Keratinocyte (primary cell): ENCODE results near the gene S100PBP. TPM values are rescaled to one million over a fixed set of nuclear protein-coding genes. Genes with fewer than 3 reads are reported as not detected.

Experiments
- DNase-seq: peaks from one replicate; pipeline ENCODE4 v3.0.0-alpha.2; 2011; ENCODE audit warnings: low read depth, missing footprints, low spot score
- FAIRE-seq: peaks from 2 replicates; lab custom pipeline; 2011; peaks lifted over from hg19 to GRCh38; lab: Jason Lieb, UNC
- H2AFZ ChIP-seq: 2 replicates; pipeline ENCODE4 v1.6.0; 2012; ENCODE audit warnings: low read length, control low read depth, inconsistent platforms; ENCODE audit not compliant: control insufficient read depth
- H3K27ac ChIP-seq: 2 replicates; pipeline ENCODE4 v1.5.1; 2011; ENCODE audit warnings: low read length; ENCODE audit not compliant: control insufficient read depth, insufficient read depth
- H3K27me3 ChIP-seq: 3 replicates; pipeline ENCODE4 v1.6.0; 2011; ENCODE audit warnings: low read length; ENCODE audit not compliant: control insufficient read depth, insufficient read depth; ENCODE audit errors: extremely low read depth
- H3K36me3 ChIP-seq, 2 experiments: 2 replicates in 1 of 2; 3 replicates in 1 of 2; pipeline ENCODE4 v1.5.1; 2011; ENCODE audit warnings: low read length in 2 of 2, mild to moderate bottlenecking in 1 of 2; ENCODE audit not compliant: control insufficient read depth in 2 of 2, insufficient read depth in 2 of 2; ENCODE audit errors: extremely low read depth in 1 of 2
- H3K4me1 ChIP-seq: 3 replicates; pipeline ENCODE4 v1.5.1; 2011; ENCODE audit warnings: low read length; ENCODE audit not compliant: control insufficient read depth, insufficient read depth; ENCODE audit errors: extremely low read depth
- H3K4me2 ChIP-seq: 3 replicates; pipeline ENCODE4 v1.6.0; 2011; ENCODE audit warnings: low read depth, low read length; ENCODE audit not compliant: control insufficient read depth, insufficient read depth; ENCODE audit errors: extremely low read depth
- H3K4me3 ChIP-seq, 3 experiments: fragments of 200-600 bp in 1 of 3; sonication (generic) in 1 of 3; 2 replicates in 2 of 3; 3 replicates in 1 of 3; pipeline ENCODE4 v1.5.1; 2011 to 2016; ENCODE audit warnings: low read length in 3 of 3, mild to moderate bottlenecking in 3 of 3, control low read depth in 2 of 3, inconsistent platforms in 1 of 3, low read depth in 1 of 3, mixed read lengths in 1 of 3, mixed run types in 1 of 3, moderate library complexity in 1 of 3; ENCODE audit not compliant: control insufficient read depth in 2 of 3, insufficient read depth in 2 of 3; ENCODE audit errors: extremely low read depth in 1 of 3
- H3K79me2 ChIP-seq: 2 replicates; pipeline ENCODE4 v1.6.0; 2012; ENCODE audit warnings: low read length; ENCODE audit not compliant: control insufficient read depth, insufficient read depth
- H3K9ac ChIP-seq: 3 replicates; pipeline ENCODE4 v1.6.0; 2011; ENCODE audit warnings: low read length; ENCODE audit not compliant: control insufficient read depth, insufficient read depth; ENCODE audit errors: extremely low read depth
- H3K9me1 ChIP-seq: 3 replicates; pipeline ENCODE4 v1.6.0; 2011; ENCODE audit warnings: low read length; ENCODE audit not compliant: control insufficient read depth, insufficient read depth; ENCODE audit errors: extremely low read depth
- H3K9me3 ChIP-seq: 2 replicates; pipeline ENCODE4 v1.5.1; 2012; ENCODE audit warnings: low read depth, low read length; ENCODE audit not compliant: control insufficient read depth
- H4K20me1 ChIP-seq: 3 replicates; pipeline ENCODE4 v1.6.0; 2011; ENCODE audit warnings: low read length; ENCODE audit not compliant: control insufficient read depth, insufficient read depth; ENCODE audit errors: extremely low read depth
- EZH2 ChIP-seq: IDR thresholded peaks from one replicate; pipeline ENCODE4 v1.6.1; 2012; ENCODE audit warnings: inconsistent platforms, mild to moderate bottlenecking, low read length, moderate library complexity
- dilution Hi-C: fragments of 300-500 bp; cut with MboI; formaldehyde crosslinking; loops from one replicate; pipeline ENCODE4 v1.7.0; 2020; ENCODE audit warnings: low sequenced_read_pairs; ENCODE audit not compliant: extremely low pct_ligation_motif_present
- polyA plus RNA-seq, 5 experiments: library from polyadenylated mRNA; depleted of rRNA in 3 of 5; stranded (reverse) in 3 of 5; stranded (forward) in 1 of 5; unstranded in 1 of 5; fragments of >200 nt; gene quantifications; 1 replicate in 1 of 5; 2 replicates in 3 of 5; 3 replicates in 1 of 5; pipeline versions ENCODE4 v1.2.1 to v1.2.3, GENCODE V29; 2011 to 2012; ENCODE audit warnings: missing spikeins in 2 of 5, low read depth in 1 of 5, low replicate concordance in 1 of 5
- TF ChIP-seq, protein P1 (sequence below), 3 experiments: IDR thresholded peaks in 1 of 3; conservative IDR thresholded peaks in 1 of 3; optimal IDR thresholded peaks in 1 of 3; 2 replicates in 2 of 3; 3 replicates in 1 of 3; pipeline versions ENCODE3 to v1.5.1; 2011; ENCODE audit warnings: low read length in 3 of 3, mild to moderate bottlenecking in 3 of 3, moderate library complexity in 2 of 3, control low read depth in 1 of 3, inconsistent platforms in 1 of 3; ENCODE audit not compliant: insufficient read depth in 2 of 3; ENCODE audit errors: extremely low read depth in 1 of 3

The S100PBP gene
- polyA plus RNA-seq, 1 donor (not counting 4 experiments of a cell fraction or from before 2014, with no cell fraction given), result 29.0 TPM

DNA sequence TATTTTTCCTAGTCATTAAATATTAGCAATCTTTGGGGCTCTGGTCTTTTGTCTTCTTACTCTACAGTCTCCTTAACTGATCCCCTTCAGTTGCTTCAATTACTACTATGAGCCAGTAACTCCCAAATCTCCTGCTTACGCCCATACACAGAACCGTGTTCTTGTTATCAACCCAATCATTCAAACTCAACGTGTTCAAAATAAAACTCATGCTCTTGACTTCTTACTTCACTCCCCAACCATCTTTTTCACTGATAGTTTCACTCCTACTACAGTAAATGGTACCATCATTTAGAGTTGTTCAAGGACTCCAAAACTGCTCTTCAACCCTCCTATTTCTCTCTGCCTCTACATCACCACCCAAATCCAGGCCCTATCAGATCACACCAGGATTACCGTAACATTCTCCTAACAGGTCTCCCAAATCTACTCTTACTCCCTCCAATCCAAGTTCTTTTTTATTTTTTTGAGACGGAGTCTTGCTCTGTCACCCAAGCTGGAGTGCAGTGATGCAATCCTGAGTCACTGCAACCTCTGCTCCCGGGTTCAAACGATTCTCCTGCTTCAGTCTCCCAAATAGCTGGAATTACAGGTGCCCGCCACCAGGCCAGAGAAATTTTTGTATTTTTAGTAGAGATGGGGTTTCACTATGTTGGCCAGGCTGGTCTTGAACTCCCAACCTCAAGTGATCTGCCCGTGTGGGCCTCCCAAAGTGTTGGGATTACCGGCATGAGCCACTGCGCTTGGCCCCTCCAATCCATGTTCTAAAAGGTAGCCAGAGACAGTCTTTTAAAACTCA lies 3.3 kb upstream of the S100PBP start:
- H3K9ac ChIP-seq, result no peak overlapping the region
- no peaks in the 10 kb centered on the region for H3K9me3 ChIP-seq
- peak overlapping the region; percentile 49 for H3K4me2 ChIP-seq
- peaks cover 17% of the 10 kb centered on the region for H4K20me1 ChIP-seq
- no peak overlapping the region for H3K4me3 ChIP-seq
- dilution Hi-C loops, result no loop called here
- H3K27me3 ChIP-seq, result no peaks in the 10 kb centered on the region
- FAIRE-seq (no peak), DNase-seq (no peak)
- TF ChIP-seq EZH2, result no peak
- TF ChIP-seq, protein P1, sequence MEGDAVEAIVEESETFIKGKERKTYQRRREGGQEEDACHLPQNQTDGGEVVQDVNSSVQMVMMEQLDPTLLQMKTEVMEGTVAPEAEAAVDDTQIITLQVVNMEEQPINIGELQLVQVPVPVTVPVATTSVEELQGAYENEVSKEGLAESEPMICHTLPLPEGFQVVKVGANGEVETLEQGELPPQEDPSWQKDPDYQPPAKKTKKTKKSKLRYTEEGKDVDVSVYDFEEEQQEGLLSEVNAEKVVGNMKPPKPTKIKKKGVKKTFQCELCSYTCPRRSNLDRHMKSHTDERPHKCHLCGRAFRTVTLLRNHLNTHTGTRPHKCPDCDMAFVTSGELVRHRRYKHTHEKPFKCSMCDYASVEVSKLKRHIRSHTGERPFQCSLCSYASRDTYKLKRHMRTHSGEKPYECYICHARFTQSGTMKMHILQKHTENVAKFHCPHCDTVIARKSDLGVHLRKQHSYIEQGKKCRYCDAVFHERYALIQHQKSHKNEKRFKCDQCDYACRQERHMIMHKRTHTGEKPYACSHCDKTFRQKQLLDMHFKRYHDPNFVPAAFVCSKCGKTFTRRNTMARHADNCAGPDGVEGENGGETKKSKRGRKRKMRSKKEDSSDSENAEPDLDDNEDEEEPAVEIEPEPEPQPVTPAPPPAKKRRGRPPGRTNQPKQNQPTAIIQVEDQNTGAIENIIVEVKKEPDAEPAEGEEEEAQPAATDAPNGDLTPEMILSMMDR (optimal IDR thresholded peaks at IDR 0.05 in 1 of 3, IDR thresholded peaks at IDR 0.05 in 1 of 3, conservative IDR thresholded peaks at IDR 0.05 in 1 of 3; ENCODE audit: extremely low read depth in 1 of 3, insufficient read depth in 2 of 3, low read length in 3 of 3), result no peak
- peaks cover 89% of the 10 kb centered on the region for H3K79me2 ChIP-seq
- no peak overlapping the region for H2AFZ ChIP-seq
- peaks cover 27% of the 10 kb centered on the region for H3K4me1 ChIP-seq
- H3K9me1 ChIP-seq, result peaks cover 7% of the 10 kb centered on the region
- peak overlapping the region; percentile 42 for H3K27ac ChIP-seq
- H3K36me3 ChIP-seq, result peaks cover 12 to 29% of the 10 kb centered on the region in 2 experiments

DNA sequence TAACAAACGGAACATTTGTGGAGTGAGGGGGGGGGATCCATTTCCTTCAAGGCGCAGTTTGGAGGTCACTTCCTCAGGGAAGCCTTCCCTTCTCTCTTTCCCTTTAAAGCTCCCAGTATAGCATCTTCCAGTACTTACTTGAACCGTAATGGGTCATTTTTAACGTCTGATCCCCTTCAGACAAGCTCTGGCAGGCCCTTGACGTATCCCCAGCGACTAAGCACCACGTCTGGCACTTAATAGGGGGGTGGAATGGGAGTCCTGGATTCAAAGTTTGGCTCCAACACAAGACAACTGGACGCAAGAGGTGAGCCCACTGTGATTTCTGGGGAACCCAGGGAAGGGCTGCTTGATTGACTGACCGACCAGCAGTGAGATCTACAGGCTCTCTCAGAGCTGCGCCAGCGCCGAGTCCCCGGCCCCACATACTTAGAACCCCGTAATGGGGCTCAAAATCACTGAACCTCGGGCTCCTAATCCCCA lies 736 bp upstream of the S100PBP start:
- peaks cover 27% of the 10 kb centered on the region for H3K4me1 ChIP-seq
- dilution Hi-C loops, result no loop called here
- peak overlapping the region; percentile 99 for H3K27ac ChIP-seq
- H3K9me3 ChIP-seq, result no peaks in the 10 kb centered on the region
- peak overlapping the region; percentile 1 for H2AFZ ChIP-seq
- H3K4me3 ChIP-seq, result peak overlapping the region; percentile 81 to 93 (median 89)
- H3K27me3 ChIP-seq, result no peaks in the 10 kb centered on the region
- peak; percentile 71 for DNase-seq
- TF ChIP-seq, protein P1 (optimal IDR thresholded peaks at IDR 0.05 in 1 of 3, IDR thresholded peaks at IDR 0.05 in 1 of 3, conservative IDR thresholded peaks at IDR 0.05 in 1 of 3; ENCODE audit: extremely low read depth in 1 of 3, insufficient read depth in 2 of 3, low read length in 3 of 3), result no peak
- TF ChIP-seq EZH2, result no peak
- H3K9ac ChIP-seq, result peak overlapping the region; percentile 99
- peaks cover 92% of the 10 kb centered on the region for H3K79me2 ChIP-seq
- peaks cover under 1 to 13% of the 10 kb centered on the region in 2 experiments for H3K36me3 ChIP-seq
- H3K9me1 ChIP-seq, result peaks cover 7% of the 10 kb centered on the region
- H4K20me1 ChIP-seq, result peaks cover 10% of the 10 kb centered on the region
- peak; percentile 73 for FAIRE-seq
- H3K4me2 ChIP-seq, result peak overlapping the region; percentile 89
